ENCODE results near the gene XIAP.
"Not testable (repeated sequence)": the region's sequence is repeated elsewhere in the genome, so short reads cannot be mapped to it uniquely, and the experiment has no call there.

The XIAP gene

GRCh38 chrX:123873956-123874355, 14.1 kb downstream of the XIAP start:
- H3K4me3 ChIP-seq (ENCODE audit: low read depth, low read length): no peak overlapping the region

- no peak overlapping the region for H3K4me3 ChIP-seq (ENCODE audit: low read depth, low read length)
These were observed 16.3 kb downstream of the XIAP start for GRCh38 chrX:123876177-123876576.

- H3K4me3 ChIP-seq (ENCODE audit: low read depth, low read length): no peak overlapping the region
These were observed 17.0 kb downstream of the XIAP start for GRCh38 chrX:123876844-123877243.

GRCh38 chrX:123878252-123878721, 18.4 kb downstream of the XIAP start:
- H3K4me3 ChIP-seq (ENCODE audit: low read depth, low read length): no peak overlapping the region

GRCh38 chrX:123881330-123881729, 21.5 kb downstream of the XIAP start:
- no peak overlapping the region for H3K4me3 ChIP-seq (ENCODE audit: low read depth, low read length)

- H3K4me3 ChIP-seq (ENCODE audit: low read depth, low read length): no peak overlapping the region
These were observed 22.5 kb downstream of the XIAP start for GRCh38 chrX:123882391-123882790.

- no peak overlapping the region for H3K4me3 ChIP-seq (ENCODE audit: low read depth, low read length)
These were observed 25.1 kb downstream of the XIAP start for GRCh38 chrX:123884809-123885408.

GRCh38 chrX:123899701-123900100, 39.8 kb downstream of the XIAP start:
- H3K4me3 ChIP-seq (ENCODE audit: low read depth, low read length): no peak overlapping the region

GRCh38 chrX:123903261-123903660, 43.4 kb downstream of the XIAP start:
- not testable (repeated sequence) for H3K4me3 ChIP-seq (ENCODE audit: low read depth, low read length)

- no peak overlapping the region for H3K4me3 ChIP-seq (ENCODE audit: low read depth, low read length)
These were observed 45.5 kb downstream of the XIAP start for GRCh38 chrX:123905332-123905731.

- H3K4me3 ChIP-seq (ENCODE audit: low read depth, low read length): no peak overlapping the region
These were observed 46.9 kb downstream of the XIAP start for GRCh38 chrX:123906557-123907316.

- H3K4me3 ChIP-seq (ENCODE audit: low read depth, low read length): no peak overlapping the region
These were observed 49.7 kb downstream of the XIAP start for GRCh38 chrX:123909523-123909922.

GRCh38 chrX:123917069-123917468, 57.2 kb downstream of the XIAP start:
- no peak overlapping the region for H3K4me3 ChIP-seq (ENCODE audit: low read depth, low read length)

- no peak overlapping the region for H3K4me3 ChIP-seq (ENCODE audit: low read depth, low read length)
These were observed 58.4 kb downstream of the XIAP start for GRCh38 chrX:123918106-123918721.

- H3K4me3 ChIP-seq (ENCODE audit: low read depth, low read length): no peak overlapping the region
These were observed 60.4 kb downstream of the XIAP start for GRCh38 chrX:123920105-123920785.

- H3K4me3 ChIP-seq (ENCODE audit: low read depth, low read length): no peak overlapping the region
These were observed 63.4 kb downstream of the XIAP start for GRCh38 chrX:123923211-123923610.

GRCh38 chrX:123924186-123924585, 64.3 kb downstream of the XIAP start:
- H3K4me3 ChIP-seq (ENCODE audit: low read depth, low read length): no peak overlapping the region

GRCh38 chrX:123927845-123928244, 68.0 kb downstream of the XIAP start:
- H3K4me3 ChIP-seq (ENCODE audit: low read depth, low read length): no peak overlapping the region

- H3K4me3 ChIP-seq (ENCODE audit: low read depth, low read length): not testable (repeated sequence)
These were observed 72.2 kb downstream of the XIAP start for GRCh38 chrX:123932055-123932454.

GRCh38 chrX:123943074-123943473, 83.2 kb downstream of the XIAP start:
- no peak overlapping the region for H3K4me3 ChIP-seq (ENCODE audit: low read depth, low read length)

- H3K4me3 ChIP-seq (ENCODE audit: low read depth, low read length): no peak overlapping the region
These were observed 83.6 kb downstream of the XIAP start for GRCh38 chrX:123943488-123943887.

- H3K4me3 ChIP-seq (ENCODE audit: low read depth, low read length): no peak overlapping the region
These were observed 90.0 kb downstream of the XIAP start for GRCh38 chrX:123949846-123950245.
